Measurements from ENCODE around the gene GRIK3. TPM values are rescaled to one million over a fixed set of nuclear protein-coding genes. Genes with fewer than 3 reads are reported as not detected.

GRIK3 gene
- total and polyA plus RNA-seq, 12 donors = 0.09 to 3.1 (median 0.69) TPM

GRCh38 chr1:36977731-36978406 lies 56.4 kb downstream of the GRIK3 start:
- 73 to 78% (median 77%) methylated on average over 9 of the region's 9 CpGs for whole genome bisulfite sequencing, 4 donors
- no peak overlapping the region for H3K4me3 ChIP-seq
- intact Hi-C loops (cut with DNase I) = no loop called here
- no peaks in the 10 kb centered on the region for H3K4me1 ChIP-seq (replicated peaks in 1 of 2)
- DNase-seq = no peak
- H3K9me3 ChIP-seq (replicated peaks in 1 of 3) = no peaks in the 10 kb centered on the region
- TF ChIP-seq POLR2A (IDR thresholded peaks at IDR 0.05) = no peak
- TF ChIP-seq CTCF (IDR thresholded peaks at IDR 0.05) = no peak
- H3K27ac ChIP-seq = no peak overlapping the region
- H3K36me3 ChIP-seq (replicated peaks in 1 of 2) = no peaks in the 10 kb centered on the region
- H3K27me3 ChIP-seq = peaks cover 3% of the 10 kb centered on the region

GRCh38 chr1:36975642-36976041 lies 58.7 kb downstream of the GRIK3 start:
- Histone ChIP-seq H3K4me3 (no peak overlapping the region), H3K36me3 (replicated peaks in 1 of 2) (no peaks in the 10 kb centered on the region), H3K4me1 (replicated peaks in 1 of 2) (no peaks in the 10 kb centered on the region), H3K27ac (no peak overlapping the region), H3K9me3 (replicated peaks in 1 of 3) (no peaks in the 10 kb centered on the region), H3K27me3 (peaks cover 3% of the 10 kb centered on the region)
- 52 to 59% (median 55%) methylated on average over 5 of the region's 5 CpGs for WGBS, 4 donors
- DNase-seq = no peak
- no peak for TF ChIP-seq CTCF (IDR thresholded peaks at IDR 0.05)
- intact Hi-C loops (cut with DNase I) = no loop called here

GRCh38 chr1:36973056-36973455 lies 61.3 kb downstream of the GRIK3 start:
- H3K9me3 ChIP-seq (replicated peaks in 1 of 3) = no peaks in the 10 kb centered on the region
- no peak overlapping the region for H3K4me3 ChIP-seq
- 89 to 94% (median 90%) methylated on average over 4 of the region's 4 CpGs for WGBS, 4 donors

More at GRCh38 chr1:36973056-36973455, 61.3 kb downstream of the GRIK3 start:
- Histone ChIP-seq H3K27me3 (no peaks in the 10 kb centered on the region), H3K4me1 (replicated peaks in 1 of 2) (no peaks in the 10 kb centered on the region), H3K27ac (no peak overlapping the region), H3K36me3 (replicated peaks in 1 of 2) (no peaks in the 10 kb centered on the region)
- TF ChIP-seq CTCF (IDR thresholded peaks at IDR 0.05) = no peak
- no peak for TF ChIP-seq POLR2A (IDR thresholded peaks at IDR 0.05)
- intact Hi-C loops (cut with DNase I) = no loop called here
- DNase-seq = no peak
